HEK293 (cell line): Measurements from ENCODE around the gene DOCK4.

Experiments
- CTCF ChIA-PET: fragments of 350-600 bp; formaldehyde crosslinking; extraction: SDS; loops from one replicate; lab custom pipeline; 2021; ENCODE audit warnings: antibody characterized with exemption; lab: Yijun Ruan, JAX
- POLR2A ChIA-PET: fragments of 300-600 bp; formaldehyde crosslinking; extraction: SDS; loops from one replicate; lab custom pipeline; 2020; ENCODE audit warnings: antibody characterized with exemption, inconsistent platforms; lab: Yijun Ruan, JAX
- H3K27ac ChIP-seq: fragments of 200-500 bp; sonication (Bioruptor generic); 2 replicates; pipeline ENCODE4 v1.5.1; 2014; ENCODE audit warnings: low read depth, low read length, control low read depth, inconsistent platforms; ENCODE audit errors: extremely low read depth
- H3K36me3 ChIP-seq, 2 experiments: fragments of 200-500 bp in 1 of 2; sonication (Bioruptor generic) in 1 of 2; 1 replicate in 1 of 2; 2 replicates in 1 of 2; pipeline ENCODE4 v1.5.1; 2014 to 2017; ENCODE audit warnings: inconsistent platforms in 2 of 2, low read length in 2 of 2; ENCODE audit not compliant: control insufficient read depth in 2 of 2, insufficient read depth in 1 of 2
- H3K4me1 ChIP-seq: fragments of 200-500 bp; sonication (Bioruptor generic); 2 replicates; pipeline ENCODE4 v1.5.1; 2014; ENCODE audit warnings: mild to moderate bottlenecking, low read length, inconsistent platforms; ENCODE audit not compliant: control insufficient read depth, insufficient read depth
- H3K4me3 ChIP-seq: 2 replicates; pipeline ENCODE4 v1.5.1; 2011; ENCODE audit warnings: low read depth, mild to moderate bottlenecking, control low read depth, low read length, moderate library complexity
- H3K9me3 ChIP-seq: fragments of 200-500 bp; sonication (Bioruptor generic); 2 replicates; pipeline ENCODE4 v1.5.1; 2014; ENCODE audit warnings: low read depth, low read length, inconsistent platforms; ENCODE audit not compliant: control insufficient read depth, insufficient read depth
- FEZF1 ChIP-seq: fragments of 450-650 bp; formaldehyde crosslinking; IDR thresholded peaks from 2 replicates; pipeline ENCODE4 v1.5.1; 2016; ENCODE audit warnings: missing biosample characterization, missing genetic modification characterization
- HOXA7 ChIP-seq: sonication (generic); formaldehyde crosslinking; IDR thresholded peaks from 2 replicates; pipeline ENCODE4 v1.8.1; 2022; ENCODE audit warnings: missing genetic modification reagents, borderline replicate concordance
- OVOL3 ChIP-seq: fragments of 450-650 bp; formaldehyde crosslinking; IDR thresholded peaks from 2 replicates; pipeline ENCODE4 v1.5.1; 2016; ENCODE audit warnings: missing biosample characterization, missing genetic modification characterization
- SETDB1 ChIP-seq: IDR thresholded peaks from one replicate; pipeline ENCODE4 v1.6.1; 2017; ENCODE audit warnings: mild to moderate bottlenecking, low read length, moderate library complexity, mixed read lengths; ENCODE audit not compliant: insufficient read length
- WT1 ChIP-seq: fragments of 450-650 bp; formaldehyde crosslinking; IDR thresholded peaks from 2 replicates; pipeline ENCODE4 v1.5.1; 2016; ENCODE audit warnings: missing biosample characterization, missing genetic modification characterization
- ZNF202 ChIP-seq: fragments of 450-650 bp; formaldehyde crosslinking; IDR thresholded peaks from 2 replicates; pipeline ENCODE4 v1.5.1; 2016; ENCODE audit warnings: missing biosample characterization, missing genetic modification characterization, borderline replicate concordance
- ZNF354C ChIP-seq: fragments of 450-650 bp; formaldehyde crosslinking; IDR thresholded peaks from 2 replicates; pipeline ENCODE4 v1.5.1; 2016; ENCODE audit warnings: missing biosample characterization, missing genetic modification characterization, low read depth, borderline replicate concordance
- ZNF391 ChIP-seq: fragments of 450-650 bp; formaldehyde crosslinking; IDR thresholded peaks from 2 replicates; pipeline ENCODE4 v1.5.1; 2016; ENCODE audit warnings: low read depth, missing biosample characterization, missing genetic modification characterization, borderline replicate concordance
- ZNF549 ChIP-seq: fragments of 450-650 bp; IDR thresholded peaks from 2 replicates; pipeline ENCODE4 v1.5.1; 2018; ENCODE audit warnings: missing biosample characterization, missing genetic modification characterization, mild to moderate bottlenecking, inconsistent platforms, moderate library complexity
- ZNF555 ChIP-seq: fragments of 450-650 bp; formaldehyde crosslinking; conservative IDR thresholded peaks from 2 replicates; pipeline ENCODE4 v1.5.1; 2017; ENCODE audit warnings: missing biosample characterization, mild to moderate bottlenecking, missing genetic modification characterization, inconsistent platforms
- ZNF561 ChIP-seq: fragments of 450-650 bp; IDR thresholded peaks from 2 replicates; pipeline ENCODE4 v1.5.1; 2018; ENCODE audit warnings: missing biosample characterization, missing genetic modification characterization, borderline replicate concordance
- ZNF571 ChIP-seq: fragments of 450-650 bp; formaldehyde crosslinking; IDR thresholded peaks from 2 replicates; pipeline ENCODE4 v1.5.0; 2017; ENCODE audit warnings: missing biosample characterization, missing genetic modification characterization
- ZNF623 ChIP-seq: fragments of 450-650 bp; formaldehyde crosslinking; IDR thresholded peaks from 2 replicates; pipeline ENCODE4 v1.5.1; 2016; ENCODE audit warnings: missing biosample characterization, missing genetic modification characterization
- ZNF626 ChIP-seq: fragments of 450-650 bp; sonication (Bioruptor Pico); formaldehyde crosslinking; IDR thresholded peaks from 2 replicates; pipeline ENCODE4 v1.5.1; 2018; ENCODE audit warnings: missing biosample characterization, missing genetic modification characterization, inconsistent platforms
- TF ChIP-seq, protein P1 (sequence below): fragments of 450-650 bp; formaldehyde crosslinking; IDR thresholded peaks from 2 replicates; pipeline ENCODE4 v1.5.1; 2016; ENCODE audit warnings: missing biosample characterization, missing genetic modification characterization
- TF ChIP-seq, protein P2 (sequence below): fragments of 450-650 bp; formaldehyde crosslinking; IDR thresholded peaks from 2 replicates; pipeline ENCODE4 v1.5.1; 2017; ENCODE audit warnings: missing biosample characterization, missing genetic modification characterization
- TF ChIP-seq, protein P3 (sequence below): fragments of 450-650 bp; formaldehyde crosslinking; IDR thresholded peaks from 2 replicates; pipeline ENCODE4; 2016; ENCODE audit warnings: missing biosample characterization, missing genetic modification characterization
- TF ChIP-seq, protein P4 (sequence below): fragments of 450-650 bp; formaldehyde crosslinking; IDR thresholded peaks from 2 replicates; pipeline ENCODE4 v1.5.1; 2016; ENCODE audit warnings: missing biosample characterization, missing genetic modification characterization
- TF ChIP-seq, protein P5 (sequence below): fragments of 450-650 bp; formaldehyde crosslinking; IDR thresholded peaks from 2 replicates; pipeline ENCODE4 v1.5.1; 2016; ENCODE audit warnings: missing biosample characterization, missing genetic modification characterization
- TF ChIP-seq, protein P6 (sequence below): fragments of 450-650 bp; IDR thresholded peaks from 2 replicates; pipeline ENCODE4 v1.5.1; 2018; ENCODE audit warnings: missing biosample characterization, missing genetic modification characterization
- TF ChIP-seq, protein P7 (sequence below): fragments of 450-650 bp; formaldehyde crosslinking; IDR thresholded peaks from 2 replicates; pipeline ENCODE4 v1.5.0; 2017; ENCODE audit warnings: missing biosample characterization, missing genetic modification characterization, borderline replicate concordance

The DOCK4 gene

DNA sequence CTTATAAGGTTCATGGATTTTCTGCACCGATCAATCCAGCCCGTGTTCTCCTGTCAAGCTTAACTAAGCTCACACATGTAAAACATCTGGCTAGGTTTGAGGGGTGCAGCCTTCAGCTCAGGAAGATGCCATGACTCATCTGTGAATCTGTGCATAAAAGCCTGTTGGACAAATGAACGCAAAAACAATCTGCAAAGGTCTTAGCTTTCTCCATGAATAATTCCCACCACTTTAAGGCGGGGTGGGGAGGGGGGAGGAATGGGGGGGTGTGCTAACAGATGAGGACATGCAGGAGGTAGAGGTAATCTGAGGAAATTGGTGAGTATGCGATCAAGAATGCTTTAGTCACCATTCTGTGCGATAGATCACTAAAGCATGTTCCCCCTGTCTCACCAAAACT, 4.8 kb downstream of the DOCK4 start:
- Histone ChIP-seq H3K4me3 (no peak overlapping the region), H3K27ac (no peak overlapping the region), H3K9me3 (no peaks in the 10 kb centered on the region), H3K36me3 (no peaks in the 10 kb centered on the region), H3K4me1 (peaks cover 17% of the 10 kb centered on the region)
- ChIA-PET POLR2A (interaction anchor here (1.1 to 1.2 kb wide), 2 partner anchors 50 to 249 kb away, joined by 3 read pairs; partner anchors contain the start of gene IFRD1), CTCF (interaction anchor here (0.6 to 0.9 kb wide), 2 partner anchors 16 to 18 kb away, joined by 3 to 4 read pairs; no protein-coding TSS in a partner anchor)
- TF ChIP-seq ZNF354C: no peak
- no peak for TF ChIP-seq ZNF623 (tag by site-specific recombination)
- TF ChIP-seq, protein P1, sequence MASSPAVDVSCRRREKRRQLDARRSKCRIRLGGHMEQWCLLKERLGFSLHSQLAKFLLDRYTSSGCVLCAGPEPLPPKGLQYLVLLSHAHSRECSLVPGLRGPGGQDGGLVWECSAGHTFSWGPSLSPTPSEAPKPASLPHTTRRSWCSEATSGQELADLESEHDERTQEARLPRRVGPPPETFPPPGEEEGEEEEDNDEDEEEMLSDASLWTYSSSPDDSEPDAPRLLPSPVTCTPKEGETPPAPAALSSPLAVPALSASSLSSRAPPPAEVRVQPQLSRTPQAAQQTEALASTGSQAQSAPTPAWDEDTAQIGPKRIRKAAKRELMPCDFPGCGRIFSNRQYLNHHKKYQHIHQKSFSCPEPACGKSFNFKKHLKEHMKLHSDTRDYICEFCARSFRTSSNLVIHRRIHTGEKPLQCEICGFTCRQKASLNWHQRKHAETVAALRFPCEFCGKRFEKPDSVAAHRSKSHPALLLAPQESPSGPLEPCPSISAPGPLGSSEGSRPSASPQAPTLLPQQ (tag by site-specific recombination): no peak
- no peak for TF ChIP-seq ZNF549 (tag by site-specific recombination)
- no peak for TF ChIP-seq HOXA7
- TF ChIP-seq ZNF626 (tag by site-specific recombination): no peak
- TF ChIP-seq ZNF391: no peak
- no peak for TF ChIP-seq ZNF202 (tag by site-specific recombination)
- no peak for TF ChIP-seq WT1 (tag by site-specific recombination)
- no peak for TF ChIP-seq OVOL3 (tag by site-specific recombination)
- TF ChIP-seq ZNF571: no peak
- TF ChIP-seq, protein P2, sequence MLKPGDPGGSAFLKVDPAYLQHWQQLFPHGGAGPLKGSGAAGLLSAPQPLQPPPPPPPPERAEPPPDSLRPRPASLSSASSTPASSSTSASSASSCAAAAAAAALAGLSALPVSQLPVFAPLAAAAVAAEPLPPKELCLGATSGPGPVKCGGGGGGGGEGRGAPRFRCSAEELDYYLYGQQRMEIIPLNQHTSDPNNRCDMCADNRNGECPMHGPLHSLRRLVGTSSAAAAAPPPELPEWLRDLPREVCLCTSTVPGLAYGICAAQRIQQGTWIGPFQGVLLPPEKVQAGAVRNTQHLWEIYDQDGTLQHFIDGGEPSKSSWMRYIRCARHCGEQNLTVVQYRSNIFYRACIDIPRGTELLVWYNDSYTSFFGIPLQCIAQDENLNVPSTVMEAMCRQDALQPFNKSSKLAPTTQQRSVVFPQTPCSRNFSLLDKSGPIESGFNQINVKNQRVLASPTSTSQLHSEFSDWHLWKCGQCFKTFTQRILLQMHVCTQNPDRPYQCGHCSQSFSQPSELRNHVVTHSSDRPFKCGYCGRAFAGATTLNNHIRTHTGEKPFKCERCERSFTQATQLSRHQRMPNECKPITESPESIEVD (tag by site-specific recombination): no peak

DNA sequence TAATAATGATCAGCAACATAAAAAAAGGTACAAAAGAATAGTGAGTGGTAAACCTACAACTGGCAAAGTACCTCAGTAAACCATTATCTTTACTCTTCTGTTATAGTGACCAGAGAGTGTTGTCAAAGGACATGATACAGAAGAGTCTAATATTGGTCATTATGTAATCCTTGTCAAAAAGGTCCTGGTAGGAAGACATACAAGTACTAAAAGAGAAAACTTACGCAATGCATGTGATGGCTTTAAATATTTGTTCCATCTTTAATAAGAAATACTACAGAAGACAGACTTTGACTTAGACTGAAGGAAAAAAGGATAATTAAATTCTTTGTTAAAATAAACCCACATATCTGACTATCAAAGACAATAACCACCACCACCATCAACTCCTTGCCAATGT, 6.5 kb downstream of the DOCK4 start:
- no peaks in the 10 kb centered on the region for H3K9me3 ChIP-seq
- no peak overlapping the region for H3K4me3 ChIP-seq
- H3K36me3 ChIP-seq: no peaks in the 10 kb centered on the region
- TF ChIP-seq, protein P3, sequence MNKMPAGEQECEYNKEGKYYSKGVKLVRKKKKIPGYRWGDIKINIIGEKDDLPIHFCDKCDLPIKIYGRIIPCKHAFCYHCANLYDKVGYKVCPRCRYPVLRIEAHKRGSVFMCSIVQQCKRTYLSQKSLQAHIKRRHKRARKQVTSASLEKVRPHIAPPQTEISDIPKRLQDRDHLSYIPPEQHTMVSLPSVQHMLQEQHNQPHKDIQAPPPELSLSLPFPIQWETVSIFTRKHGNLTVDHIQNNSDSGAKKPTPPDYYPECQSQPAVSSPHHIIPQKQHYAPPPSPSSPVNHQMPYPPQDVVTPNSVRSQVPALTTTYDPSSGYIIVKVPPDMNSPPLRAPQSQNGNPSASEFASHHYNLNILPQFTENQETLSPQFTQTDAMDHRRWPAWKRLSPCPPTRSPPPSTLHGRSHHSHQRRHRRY (tag by site-specific recombination): no peak
- TF ChIP-seq FEZF1 (tag by site-specific recombination) (no peak), ZNF555 (tag by site-specific recombination) (no peak), SETDB1 (no peak), ZNF561 (no peak)
- TF ChIP-seq, protein P4, sequence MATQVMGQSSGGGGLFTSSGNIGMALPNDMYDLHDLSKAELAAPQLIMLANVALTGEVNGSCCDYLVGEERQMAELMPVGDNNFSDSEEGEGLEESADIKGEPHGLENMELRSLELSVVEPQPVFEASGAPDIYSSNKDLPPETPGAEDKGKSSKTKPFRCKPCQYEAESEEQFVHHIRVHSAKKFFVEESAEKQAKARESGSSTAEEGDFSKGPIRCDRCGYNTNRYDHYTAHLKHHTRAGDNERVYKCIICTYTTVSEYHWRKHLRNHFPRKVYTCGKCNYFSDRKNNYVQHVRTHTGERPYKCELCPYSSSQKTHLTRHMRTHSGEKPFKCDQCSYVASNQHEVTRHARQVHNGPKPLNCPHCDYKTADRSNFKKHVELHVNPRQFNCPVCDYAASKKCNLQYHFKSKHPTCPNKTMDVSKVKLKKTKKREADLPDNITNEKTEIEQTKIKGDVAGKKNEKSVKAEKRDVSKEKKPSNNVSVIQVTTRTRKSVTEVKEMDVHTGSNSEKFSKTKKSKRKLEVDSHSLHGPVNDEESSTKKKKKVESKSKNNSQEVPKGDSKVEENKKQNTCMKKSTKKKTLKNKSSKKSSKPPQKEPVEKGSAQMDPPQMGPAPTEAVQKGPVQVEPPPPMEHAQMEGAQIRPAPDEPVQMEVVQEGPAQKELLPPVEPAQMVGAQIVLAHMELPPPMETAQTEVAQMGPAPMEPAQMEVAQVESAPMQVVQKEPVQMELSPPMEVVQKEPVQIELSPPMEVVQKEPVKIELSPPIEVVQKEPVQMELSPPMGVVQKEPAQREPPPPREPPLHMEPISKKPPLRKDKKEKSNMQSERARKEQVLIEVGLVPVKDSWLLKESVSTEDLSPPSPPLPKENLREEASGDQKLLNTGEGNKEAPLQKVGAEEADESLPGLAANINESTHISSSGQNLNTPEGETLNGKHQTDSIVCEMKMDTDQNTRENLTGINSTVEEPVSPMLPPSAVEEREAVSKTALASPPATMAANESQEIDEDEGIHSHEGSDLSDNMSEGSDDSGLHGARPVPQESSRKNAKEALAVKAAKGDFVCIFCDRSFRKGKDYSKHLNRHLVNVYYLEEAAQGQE: no peak
- TF ChIP-seq, protein P5, sequence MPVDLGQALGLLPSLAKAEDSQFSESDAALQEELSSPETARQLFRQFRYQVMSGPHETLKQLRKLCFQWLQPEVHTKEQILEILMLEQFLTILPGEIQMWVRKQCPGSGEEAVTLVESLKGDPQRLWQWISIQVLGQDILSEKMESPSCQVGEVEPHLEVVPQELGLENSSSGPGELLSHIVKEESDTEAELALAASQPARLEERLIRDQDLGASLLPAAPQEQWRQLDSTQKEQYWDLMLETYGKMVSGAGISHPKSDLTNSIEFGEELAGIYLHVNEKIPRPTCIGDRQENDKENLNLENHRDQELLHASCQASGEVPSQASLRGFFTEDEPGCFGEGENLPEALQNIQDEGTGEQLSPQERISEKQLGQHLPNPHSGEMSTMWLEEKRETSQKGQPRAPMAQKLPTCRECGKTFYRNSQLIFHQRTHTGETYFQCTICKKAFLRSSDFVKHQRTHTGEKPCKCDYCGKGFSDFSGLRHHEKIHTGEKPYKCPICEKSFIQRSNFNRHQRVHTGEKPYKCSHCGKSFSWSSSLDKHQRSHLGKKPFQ (tag by site-specific recombination): no peak
- TF ChIP-seq, protein P6, sequence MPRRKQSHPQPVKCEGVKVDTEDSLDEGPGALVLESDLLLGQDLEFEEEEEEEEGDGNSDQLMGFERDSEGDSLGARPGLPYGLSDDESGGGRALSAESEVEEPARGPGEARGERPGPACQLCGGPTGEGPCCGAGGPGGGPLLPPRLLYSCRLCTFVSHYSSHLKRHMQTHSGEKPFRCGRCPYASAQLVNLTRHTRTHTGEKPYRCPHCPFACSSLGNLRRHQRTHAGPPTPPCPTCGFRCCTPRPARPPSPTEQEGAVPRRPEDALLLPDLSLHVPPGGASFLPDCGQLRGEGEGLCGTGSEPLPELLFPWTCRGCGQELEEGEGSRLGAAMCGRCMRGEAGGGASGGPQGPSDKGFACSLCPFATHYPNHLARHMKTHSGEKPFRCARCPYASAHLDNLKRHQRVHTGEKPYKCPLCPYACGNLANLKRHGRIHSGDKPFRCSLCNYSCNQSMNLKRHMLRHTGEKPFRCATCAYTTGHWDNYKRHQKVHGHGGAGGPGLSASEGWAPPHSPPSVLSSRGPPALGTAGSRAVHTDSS: no peak
- TF ChIP-seq, protein P7, sequence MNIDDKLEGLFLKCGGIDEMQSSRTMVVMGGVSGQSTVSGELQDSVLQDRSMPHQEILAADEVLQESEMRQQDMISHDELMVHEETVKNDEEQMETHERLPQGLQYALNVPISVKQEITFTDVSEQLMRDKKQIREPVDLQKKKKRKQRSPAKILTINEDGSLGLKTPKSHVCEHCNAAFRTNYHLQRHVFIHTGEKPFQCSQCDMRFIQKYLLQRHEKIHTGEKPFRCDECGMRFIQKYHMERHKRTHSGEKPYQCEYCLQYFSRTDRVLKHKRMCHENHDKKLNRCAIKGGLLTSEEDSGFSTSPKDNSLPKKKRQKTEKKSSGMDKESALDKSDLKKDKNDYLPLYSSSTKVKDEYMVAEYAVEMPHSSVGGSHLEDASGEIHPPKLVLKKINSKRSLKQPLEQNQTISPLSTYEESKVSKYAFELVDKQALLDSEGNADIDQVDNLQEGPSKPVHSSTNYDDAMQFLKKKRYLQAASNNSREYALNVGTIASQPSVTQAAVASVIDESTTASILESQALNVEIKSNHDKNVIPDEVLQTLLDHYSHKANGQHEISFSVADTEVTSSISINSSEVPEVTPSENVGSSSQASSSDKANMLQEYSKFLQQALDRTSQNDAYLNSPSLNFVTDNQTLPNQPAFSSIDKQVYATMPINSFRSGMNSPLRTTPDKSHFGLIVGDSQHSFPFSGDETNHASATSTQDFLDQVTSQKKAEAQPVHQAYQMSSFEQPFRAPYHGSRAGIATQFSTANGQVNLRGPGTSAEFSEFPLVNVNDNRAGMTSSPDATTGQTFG (tag by site-specific recombination): no peak
- H3K27ac ChIP-seq: no peak overlapping the region
- ChIA-PET CTCF (interaction anchor here (0.7 kb wide), 1 partner anchor 96 kb away, joined by 4 read pairs; no protein-coding TSS in a partner anchor), POLR2A (no interaction called here)
- peaks cover 17% of the 10 kb centered on the region for H3K4me1 ChIP-seq
